Measurements from ENCODE around the gene NMT1. TPM values are rescaled to one million over a fixed set of nuclear protein-coding genes. Genes with fewer than 3 reads are reported as not detected.

The NMT1 gene
- total and polyA plus RNA-seq, 2 experiments from 2014 or later, result 95.6 to 298 TPM

- no peak overlapping the region for H3K4me3 ChIP-seq
- H3K4me2 ChIP-seq, result no peak overlapping the region
- no peak overlapping the region for H3K4me3 Mint-ChIP-seq
- DNase-seq (ENCODE audit: low spot score) (peak; percentile 44), ATAC-seq (no peak)
- H3K27ac ChIP-seq (ENCODE audit: low read depth), result no peak overlapping the region
- H3K9me3 Mint-ChIP-seq, result no peaks in the 10 kb centered on the region
- peaks cover 18% of the 10 kb centered on the region for H3K27me3 Mint-ChIP-seq (ENCODE audit: insufficient read depth, low read depth, poor library complexity)
- H3K36me3 Mint-ChIP-seq (ENCODE audit: low read depth), result no peaks in the 10 kb centered on the region
- no peak for TF ChIP-seq JUNB (IDR thresholded peaks at IDR 0.05; ENCODE audit: unreplicated experiment)
- TF ChIP-seq, protein P1, sequence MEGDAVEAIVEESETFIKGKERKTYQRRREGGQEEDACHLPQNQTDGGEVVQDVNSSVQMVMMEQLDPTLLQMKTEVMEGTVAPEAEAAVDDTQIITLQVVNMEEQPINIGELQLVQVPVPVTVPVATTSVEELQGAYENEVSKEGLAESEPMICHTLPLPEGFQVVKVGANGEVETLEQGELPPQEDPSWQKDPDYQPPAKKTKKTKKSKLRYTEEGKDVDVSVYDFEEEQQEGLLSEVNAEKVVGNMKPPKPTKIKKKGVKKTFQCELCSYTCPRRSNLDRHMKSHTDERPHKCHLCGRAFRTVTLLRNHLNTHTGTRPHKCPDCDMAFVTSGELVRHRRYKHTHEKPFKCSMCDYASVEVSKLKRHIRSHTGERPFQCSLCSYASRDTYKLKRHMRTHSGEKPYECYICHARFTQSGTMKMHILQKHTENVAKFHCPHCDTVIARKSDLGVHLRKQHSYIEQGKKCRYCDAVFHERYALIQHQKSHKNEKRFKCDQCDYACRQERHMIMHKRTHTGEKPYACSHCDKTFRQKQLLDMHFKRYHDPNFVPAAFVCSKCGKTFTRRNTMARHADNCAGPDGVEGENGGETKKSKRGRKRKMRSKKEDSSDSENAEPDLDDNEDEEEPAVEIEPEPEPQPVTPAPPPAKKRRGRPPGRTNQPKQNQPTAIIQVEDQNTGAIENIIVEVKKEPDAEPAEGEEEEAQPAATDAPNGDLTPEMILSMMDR (conservative IDR thresholded peaks at IDR 0.05; ENCODE audit: low read depth in 2 of 2), result no peak
- TF ChIP-seq STAT1 (IDR thresholded peaks at IDR 0.05; ENCODE audit: unreplicated experiment), result no peak
- TF ChIP-seq ZNF331 (CRISPR knock-in tag; IDR thresholded peaks at IDR 0.05; ENCODE audit: low read depth), result no peak
- no peak for TF ChIP-seq ZNF462 (CRISPR knock-in tag; IDR thresholded peaks at IDR 0.05)
- TF ChIP-seq CREB1 (CRISPR knock-in tag; IDR thresholded peaks at IDR 0.05; ENCODE audit: low read depth), result no peak
- TF ChIP-seq NANOG (IDR thresholded peaks at IDR 0.05; ENCODE audit: borderline replicate concordance), result no peak
- TF ChIP-seq EZH2 (IDR thresholded peaks at IDR 0.05; ENCODE audit: low read depth, unreplicated experiment), result no peak
- no peak for TF ChIP-seq EZH2phosphoT487 (IDR thresholded peaks at IDR 0.05; ENCODE audit: unreplicated experiment)
- no peak for TF ChIP-seq POLR2AphosphoS5 (IDR thresholded peaks at IDR 0.05; ENCODE audit: low read depth)
- TF ChIP-seq, protein P2, sequence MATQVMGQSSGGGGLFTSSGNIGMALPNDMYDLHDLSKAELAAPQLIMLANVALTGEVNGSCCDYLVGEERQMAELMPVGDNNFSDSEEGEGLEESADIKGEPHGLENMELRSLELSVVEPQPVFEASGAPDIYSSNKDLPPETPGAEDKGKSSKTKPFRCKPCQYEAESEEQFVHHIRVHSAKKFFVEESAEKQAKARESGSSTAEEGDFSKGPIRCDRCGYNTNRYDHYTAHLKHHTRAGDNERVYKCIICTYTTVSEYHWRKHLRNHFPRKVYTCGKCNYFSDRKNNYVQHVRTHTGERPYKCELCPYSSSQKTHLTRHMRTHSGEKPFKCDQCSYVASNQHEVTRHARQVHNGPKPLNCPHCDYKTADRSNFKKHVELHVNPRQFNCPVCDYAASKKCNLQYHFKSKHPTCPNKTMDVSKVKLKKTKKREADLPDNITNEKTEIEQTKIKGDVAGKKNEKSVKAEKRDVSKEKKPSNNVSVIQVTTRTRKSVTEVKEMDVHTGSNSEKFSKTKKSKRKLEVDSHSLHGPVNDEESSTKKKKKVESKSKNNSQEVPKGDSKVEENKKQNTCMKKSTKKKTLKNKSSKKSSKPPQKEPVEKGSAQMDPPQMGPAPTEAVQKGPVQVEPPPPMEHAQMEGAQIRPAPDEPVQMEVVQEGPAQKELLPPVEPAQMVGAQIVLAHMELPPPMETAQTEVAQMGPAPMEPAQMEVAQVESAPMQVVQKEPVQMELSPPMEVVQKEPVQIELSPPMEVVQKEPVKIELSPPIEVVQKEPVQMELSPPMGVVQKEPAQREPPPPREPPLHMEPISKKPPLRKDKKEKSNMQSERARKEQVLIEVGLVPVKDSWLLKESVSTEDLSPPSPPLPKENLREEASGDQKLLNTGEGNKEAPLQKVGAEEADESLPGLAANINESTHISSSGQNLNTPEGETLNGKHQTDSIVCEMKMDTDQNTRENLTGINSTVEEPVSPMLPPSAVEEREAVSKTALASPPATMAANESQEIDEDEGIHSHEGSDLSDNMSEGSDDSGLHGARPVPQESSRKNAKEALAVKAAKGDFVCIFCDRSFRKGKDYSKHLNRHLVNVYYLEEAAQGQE (IDR thresholded peaks at IDR 0.05; ENCODE audit: unreplicated experiment), result no peak
- TF ChIP-seq ETS1 (IDR thresholded peaks at IDR 0.05), result no peak
- TF ChIP-seq ZNF114 (CRISPR knock-in tag; IDR thresholded peaks at IDR 0.05), result no peak
- H3K36me3 ChIP-seq (ENCODE audit: insufficient read depth), result no peaks in the 10 kb centered on the region
- H3K27ac Mint-ChIP-seq, result no peak overlapping the region
- no peaks in the 10 kb centered on the region for H3K9me2 ChIP-seq (ENCODE audit: insufficient read depth)
- 0 out of 2 replicates have a peak, but pooled peaks cover 2% of the 10 kb centered on the region for H3K79me2 ChIP-seq (replicated peaks; ENCODE audit: insufficient read depth)
- no peaks in the 10 kb centered on the region for H3K27me3 ChIP-seq (ENCODE audit: insufficient read depth)
- no peaks in the 10 kb centered on the region for H3K4me1 ChIP-seq (ENCODE audit: insufficient read depth)
- H4K20me1 ChIP-seq (replicated peaks; ENCODE audit: insufficient read depth), result no peaks in the 10 kb centered on the region; the same call in 1 of the 2 replicates
- H2AFZ ChIP-seq, result no peak overlapping the region
- H3K4me1 Mint-ChIP-seq, result peaks cover 11% of the 10 kb centered on the region; the same call in 2 of the 3 replicates
- H3F3A ChIP-seq (replicated peaks; ENCODE audit: low read depth), result 0 out of 2 replicates have a peak, but pooled peaks cover 4% of the 10 kb centered on the region
Measured at GRCh38 chr17:45123930-45124796, 63.0 kb downstream of the NMT1 start.
